Medulla oblongata (tissue), 1 donor: Measurements from ENCODE around the gene MAGI3.

Experiments used
- DNase-seq: peaks from one replicate; pipeline ENCODE4 v3.0.0-alpha.2; 2015; ENCODE audit errors: extremely low spot score

Gene MAGI3

DNA sequence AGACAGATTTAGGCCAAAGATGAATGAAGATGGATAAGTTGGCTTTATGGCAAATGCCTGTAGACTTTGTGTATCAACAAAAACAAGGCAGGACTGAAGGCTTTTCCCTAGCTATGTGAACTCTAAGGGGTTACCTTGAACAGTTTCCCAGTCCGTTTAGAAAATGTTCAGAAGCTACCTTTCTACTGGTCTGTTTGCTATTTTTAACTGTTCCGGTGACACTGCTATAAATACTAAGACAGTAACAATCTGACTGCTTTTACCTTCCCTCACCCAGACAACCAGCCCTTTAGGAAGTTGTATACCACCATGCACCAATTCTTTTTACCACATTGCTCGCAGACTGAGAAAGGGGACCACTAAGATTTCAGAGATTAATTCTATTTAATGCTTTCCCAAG, 266.8 kb downstream of the MAGI3 start:
- DNase-seq, result peak; percentile 17

DNA sequence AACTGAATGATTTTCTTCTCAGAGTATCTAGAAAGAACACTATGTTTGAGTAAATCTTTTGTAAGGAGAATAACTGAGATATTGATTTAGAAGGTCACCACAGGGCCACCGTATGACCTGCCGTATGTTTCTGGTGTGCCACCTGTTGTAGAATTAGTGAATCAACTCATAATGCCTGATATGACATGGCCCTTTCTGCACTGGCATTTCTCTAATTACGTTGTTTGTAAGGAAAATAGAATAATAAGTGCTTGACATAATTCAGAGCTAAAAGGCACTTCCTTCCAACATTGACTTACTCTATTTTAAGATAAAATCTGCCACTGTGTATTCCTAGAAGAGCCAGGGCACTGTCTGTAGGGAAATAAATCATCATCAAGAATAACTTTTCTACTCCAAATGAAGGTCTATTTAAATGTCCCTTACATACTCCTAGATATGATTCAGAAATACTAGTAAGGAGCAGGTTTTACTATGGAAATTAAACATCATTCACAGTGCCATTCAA, 267.3 kb downstream of the MAGI3 start:
- DNase-seq, result no peak

DNA sequence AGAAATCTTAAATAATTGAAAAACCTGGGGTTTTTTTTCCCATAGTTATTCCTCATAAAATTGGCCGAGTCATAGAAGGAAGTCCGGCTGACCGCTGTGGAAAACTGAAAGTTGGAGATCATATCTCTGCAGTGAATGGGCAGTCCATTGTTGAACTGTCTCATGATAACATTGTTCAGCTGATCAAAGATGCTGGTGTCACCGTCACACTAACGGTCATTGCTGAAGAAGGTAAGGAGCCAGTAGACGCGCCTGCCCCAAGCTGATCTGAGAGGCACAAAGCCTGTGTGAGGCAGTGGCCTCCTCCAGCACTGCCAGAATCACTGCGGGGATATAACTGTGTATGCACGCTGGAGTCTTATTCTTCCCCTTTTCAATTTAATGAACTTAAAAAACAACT, 268.7 kb downstream of the MAGI3 start:
- DNase-seq, result peak; percentile 25

DNA sequence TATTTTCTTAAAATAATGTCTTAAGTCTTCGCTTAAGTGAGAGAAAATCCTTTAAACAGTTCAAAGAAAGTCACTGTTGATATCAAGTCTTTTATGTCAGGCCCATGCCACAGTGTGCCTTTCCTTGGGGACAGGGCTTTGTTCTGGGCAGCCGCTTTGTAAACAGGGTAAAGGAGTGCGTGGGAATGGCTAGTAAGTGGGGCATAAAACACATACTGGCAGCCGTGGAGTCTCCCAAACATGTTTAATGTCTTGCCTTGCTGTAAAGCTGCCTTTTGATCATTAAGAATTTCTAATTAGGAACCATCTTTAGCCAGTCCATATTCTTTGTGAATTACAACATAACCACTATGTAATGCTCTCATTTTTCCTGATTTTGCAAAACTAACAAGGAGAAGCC, 269.2 kb downstream of the MAGI3 start:
- peak; percentile 20 for DNase-seq

DNA sequence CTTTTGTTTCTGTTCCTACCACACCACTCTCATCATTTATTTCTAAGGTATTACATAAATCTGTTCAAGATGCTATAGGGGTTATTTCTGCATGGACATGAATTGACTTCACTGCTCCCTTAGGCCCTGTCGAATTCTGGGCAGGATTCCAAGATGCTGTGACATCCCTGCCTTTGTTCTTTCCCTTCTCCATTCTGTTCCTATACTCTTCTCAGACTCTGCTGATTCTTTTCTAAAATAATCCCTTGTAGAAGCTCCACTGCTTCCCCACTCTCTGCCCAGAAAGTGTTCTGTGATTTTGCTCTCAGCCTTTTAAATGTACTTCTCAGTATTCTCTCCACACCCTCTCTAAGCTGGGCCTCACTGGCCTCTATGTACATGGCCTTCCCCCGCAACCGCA, 269.8 kb downstream of the MAGI3 start:
- DNase-seq, result peak; percentile 70

DNA sequence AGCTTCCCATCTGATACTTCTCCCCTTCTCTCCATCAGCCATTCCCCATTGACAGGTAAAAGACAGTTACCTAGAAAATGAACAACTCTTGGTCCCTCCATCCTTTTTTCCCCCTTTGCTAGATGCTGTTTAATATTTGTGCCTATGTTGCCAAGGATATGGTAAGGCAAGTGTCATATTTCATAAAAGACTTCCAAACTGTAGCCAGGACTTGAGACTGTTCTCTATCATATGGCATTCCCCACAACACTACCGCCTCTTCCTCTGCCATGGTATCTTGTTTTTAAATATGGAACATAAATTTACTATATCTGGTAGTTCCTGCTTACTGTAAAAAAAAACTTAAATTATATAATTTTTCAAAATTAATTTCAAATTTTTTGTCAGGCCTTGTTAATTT, 271.8 kb downstream of the MAGI3 start:
- no peak for DNase-seq

DNA sequence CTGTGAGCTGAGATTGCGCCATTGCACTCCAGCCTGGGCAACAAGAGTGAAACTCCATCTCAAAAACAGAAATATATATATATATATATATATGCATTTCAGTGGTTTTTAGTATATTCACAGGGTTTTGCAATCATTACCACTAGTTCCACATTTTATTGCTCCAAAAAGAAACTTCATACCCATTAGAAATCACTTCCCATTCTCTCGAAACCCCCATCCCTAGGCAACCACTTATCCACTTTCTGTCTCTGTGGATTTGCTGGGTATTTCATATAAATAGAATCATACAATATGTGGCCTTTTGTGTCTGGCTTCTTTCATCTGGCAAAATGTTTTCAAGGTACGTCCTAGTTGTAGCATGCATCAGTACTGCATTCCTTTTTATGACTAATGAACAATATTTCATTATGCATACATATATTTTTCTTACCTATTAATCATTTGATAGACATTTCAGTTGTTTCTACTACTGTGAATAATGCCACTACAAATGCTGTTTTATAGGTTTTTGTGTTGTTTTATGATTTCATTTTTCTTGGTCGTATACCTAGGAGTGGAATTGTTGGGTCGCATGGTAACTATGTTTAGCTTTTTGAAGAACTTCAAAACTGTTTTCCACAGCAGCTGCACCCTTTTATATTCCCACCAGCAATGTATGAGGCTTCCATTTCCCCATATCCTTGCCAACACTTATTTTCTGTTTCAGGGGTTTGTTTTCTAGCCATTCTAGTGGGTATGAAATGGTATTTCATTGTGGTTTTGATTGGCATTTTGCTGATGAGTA, 273.0 kb downstream of the MAGI3 start:
- DNase-seq, result no peak

DNA sequence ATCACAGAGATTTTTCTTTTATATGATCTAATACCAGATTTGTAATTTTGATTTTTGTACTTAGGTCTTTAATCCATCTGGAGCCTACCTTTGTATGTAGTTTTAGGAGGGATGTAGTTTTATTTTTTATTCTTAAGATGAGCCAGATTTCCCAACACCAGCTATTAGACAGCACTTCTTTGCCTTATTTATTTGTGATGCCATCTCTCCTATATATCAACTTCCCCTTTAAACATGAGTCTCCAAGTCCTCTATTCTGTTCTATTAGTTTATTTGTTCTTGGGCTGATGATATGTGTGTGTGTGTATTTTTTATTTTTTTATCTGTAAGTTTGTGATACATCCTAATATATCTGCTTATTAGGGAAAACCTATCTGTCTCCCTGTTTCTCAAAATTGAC, 274.8 kb downstream of the MAGI3 start:
- no peak for DNase-seq

DNA sequence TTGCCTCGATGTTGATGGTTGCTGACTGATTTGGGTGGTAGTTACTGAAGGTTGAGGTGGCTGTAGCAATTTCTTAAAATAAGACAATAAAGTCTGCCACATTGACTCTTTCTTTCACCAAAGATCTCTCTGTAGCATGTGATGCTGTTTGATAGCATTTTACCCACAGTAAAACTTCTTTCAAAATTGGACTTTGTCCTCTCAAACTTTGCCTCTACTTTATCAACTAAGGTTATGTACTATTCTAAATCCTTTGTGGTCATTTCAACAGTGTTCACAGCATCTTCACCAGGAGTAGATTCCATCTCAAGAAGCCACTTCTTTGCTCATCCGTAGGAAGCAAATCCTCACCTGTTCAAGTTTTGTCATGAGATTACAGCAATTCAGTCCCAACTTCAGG, 275.8 kb downstream of the MAGI3 start:
- no peak for DNase-seq

DNA sequence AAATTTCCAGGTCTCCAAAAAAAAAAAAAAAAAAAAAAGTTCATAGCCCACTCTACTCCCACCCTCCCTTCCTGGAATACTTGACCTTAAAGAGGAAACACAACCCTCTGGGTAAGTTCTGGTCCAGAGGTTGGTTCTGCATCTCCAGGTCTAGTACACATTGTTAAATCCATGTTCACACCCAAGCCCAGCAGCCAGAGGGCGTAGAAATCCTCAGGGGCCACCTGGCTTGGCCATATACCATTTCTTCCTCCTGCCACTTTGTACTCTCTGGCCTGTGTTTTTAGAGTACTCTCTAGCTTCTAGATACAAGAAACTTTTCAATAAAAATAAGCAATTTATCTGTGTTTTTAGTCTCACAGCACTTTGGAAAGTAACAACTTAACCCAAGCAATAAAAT, 279.7 kb downstream of the MAGI3 start:
- no peak for DNase-seq

DNA sequence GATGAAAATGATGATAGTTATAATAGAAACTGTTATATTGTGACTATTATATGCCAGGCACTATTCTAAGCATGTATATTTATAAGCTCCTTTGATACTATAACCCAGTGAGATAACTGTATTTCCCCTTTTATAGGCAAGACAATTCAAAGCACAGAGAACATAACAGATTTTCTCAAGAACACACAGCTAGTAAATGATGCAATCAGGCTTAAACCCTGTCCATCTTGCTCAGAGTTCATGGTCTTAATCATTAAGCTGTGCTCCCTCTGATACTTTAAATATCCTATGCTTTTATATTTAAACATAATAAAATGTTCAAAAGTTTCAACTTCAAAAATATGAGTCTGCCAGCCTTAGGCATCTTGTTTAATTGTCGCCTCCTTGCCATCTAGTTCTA, 280.3 kb downstream of the MAGI3 start:
- DNase-seq, result no peak

DNA sequence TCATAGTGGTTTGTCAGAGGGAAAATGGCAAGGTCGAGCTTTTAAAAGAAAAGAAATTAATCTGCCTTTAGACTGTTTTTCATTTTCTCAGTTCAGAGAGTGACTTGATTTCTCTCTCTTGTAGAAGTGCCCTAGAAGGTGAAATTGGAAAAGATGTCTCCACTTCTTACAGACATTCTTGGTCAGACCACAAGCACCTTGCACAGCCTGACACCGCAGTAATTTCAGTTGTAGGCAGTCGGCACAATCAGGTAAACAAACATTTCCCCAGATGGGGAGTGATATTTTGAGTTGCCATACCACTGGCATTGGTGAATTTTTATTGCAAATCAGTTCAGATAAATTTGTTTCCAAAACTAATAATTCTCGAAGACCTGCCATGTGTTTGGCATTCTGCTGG, 282.2 kb downstream of the MAGI3 start:
- no peak for DNase-seq

DNA sequence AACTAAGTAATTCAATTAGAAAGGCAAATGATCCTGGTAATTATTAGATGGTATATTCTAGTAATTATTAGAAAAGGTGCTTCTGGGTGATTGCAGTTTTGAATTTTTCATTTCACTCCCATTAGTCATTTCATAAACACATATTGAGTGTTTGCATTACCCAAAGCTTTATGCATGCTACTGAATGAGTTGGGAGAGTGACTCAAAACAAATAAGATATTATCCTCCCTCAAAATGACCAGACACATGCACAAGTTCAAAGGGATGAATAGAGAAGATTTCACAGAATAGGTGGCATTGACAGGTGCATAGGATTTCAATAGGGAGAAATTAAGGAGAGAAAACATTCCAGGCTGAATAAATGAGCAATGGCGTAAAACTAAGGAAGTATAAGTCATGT, 284.3 kb downstream of the MAGI3 start:
- DNase-seq, result no peak

DNA sequence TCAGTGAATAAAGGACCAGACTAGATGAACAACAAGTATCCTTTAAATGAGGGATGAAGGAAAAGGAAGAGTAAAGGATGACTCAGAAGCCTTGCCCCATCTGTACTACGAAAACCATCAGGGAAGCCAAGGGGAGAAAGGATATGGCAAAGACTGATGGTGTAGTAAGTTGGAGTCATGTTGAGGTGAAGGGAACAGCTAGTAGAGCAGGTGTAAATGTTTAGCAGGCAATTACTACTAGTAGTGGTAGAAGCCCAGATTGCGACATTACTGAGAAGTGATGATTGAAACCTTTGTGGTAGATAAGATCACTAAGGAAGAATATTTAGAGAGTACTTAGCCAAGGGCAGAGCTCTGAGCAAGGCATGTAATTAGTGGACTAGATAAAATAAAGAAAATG, 285.0 kb downstream of the MAGI3 start:
- no peak for DNase-seq

DNA sequence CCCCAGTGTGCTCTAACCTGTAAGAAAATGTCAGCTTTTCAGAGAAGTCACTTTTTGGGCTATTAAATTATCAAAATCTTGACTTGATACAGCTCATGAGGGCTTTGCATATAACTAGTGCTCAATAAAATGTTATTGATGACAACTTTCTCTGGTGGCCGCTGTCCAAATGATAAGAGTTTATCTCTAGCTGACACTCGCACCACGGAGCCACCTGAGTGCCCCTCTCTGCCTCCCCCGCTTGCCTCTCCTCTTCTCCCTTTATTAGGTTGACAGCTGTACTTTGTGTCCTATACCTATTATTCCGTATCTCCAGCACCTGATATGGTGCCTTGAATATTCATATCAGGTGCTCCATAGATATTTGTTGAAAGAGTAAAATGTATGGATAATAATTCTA, 286.2 kb downstream of the MAGI3 start:
- DNase-seq, result no peak

DNA sequence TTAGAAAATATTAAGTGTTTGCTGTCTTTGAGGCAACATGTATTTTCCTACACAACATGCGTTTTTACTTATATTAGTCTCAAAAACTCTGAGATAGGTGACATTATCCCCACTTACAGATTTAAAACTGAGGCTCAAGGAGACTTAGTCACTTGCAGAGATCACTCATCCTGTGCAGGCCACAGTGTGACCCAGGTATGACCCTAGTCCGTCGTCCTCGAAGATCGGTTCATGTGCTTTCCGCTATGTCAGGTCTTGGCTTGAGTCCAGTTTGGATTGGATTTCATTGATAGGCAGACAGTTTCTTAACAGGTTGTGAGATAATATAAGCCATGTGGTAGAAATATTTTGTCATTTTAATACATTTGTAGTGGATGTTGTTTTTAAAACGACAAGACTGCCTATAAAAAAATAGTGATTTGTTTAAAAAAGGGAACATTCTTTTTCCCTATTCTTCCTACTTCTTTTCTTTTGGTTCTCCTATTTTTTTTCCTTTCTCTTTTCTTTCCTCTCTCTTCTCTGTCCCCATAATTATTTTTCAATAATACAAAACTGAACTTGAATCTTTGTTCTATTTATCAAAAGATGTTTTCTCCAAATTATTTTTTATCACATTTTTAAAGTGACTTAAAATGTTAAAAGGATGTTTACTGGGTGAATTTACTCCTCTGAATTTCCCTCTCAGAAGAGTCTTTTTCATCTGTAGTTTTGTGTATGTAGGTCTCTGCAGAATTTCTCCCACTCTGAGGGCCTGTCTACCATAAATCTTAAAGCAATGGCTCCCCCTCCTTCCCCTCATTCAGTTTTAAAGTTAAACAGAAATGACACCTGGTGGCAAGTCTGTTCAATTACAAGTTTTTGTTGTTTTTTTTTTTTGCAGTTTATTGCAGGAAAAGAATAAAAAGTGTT, 287.2 kb downstream of the MAGI3 start:
- peak; percentile 51 for DNase-seq

DNA sequence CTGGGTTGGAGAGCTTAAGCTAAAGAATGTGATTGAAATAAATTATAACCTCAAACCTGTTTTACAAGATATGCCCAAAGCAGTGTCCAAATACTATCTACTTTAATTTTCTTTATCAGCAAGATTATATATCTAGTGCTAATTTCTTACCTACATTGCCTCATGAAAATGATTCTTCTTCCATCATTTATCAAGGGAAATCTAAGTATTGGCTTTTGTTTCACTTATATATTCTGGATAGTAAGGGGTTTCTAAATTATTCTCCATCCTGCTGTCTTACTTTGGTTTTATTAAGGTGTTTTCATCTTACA, 287.8 kb downstream of the MAGI3 start:
- no peak for DNase-seq

DNA sequence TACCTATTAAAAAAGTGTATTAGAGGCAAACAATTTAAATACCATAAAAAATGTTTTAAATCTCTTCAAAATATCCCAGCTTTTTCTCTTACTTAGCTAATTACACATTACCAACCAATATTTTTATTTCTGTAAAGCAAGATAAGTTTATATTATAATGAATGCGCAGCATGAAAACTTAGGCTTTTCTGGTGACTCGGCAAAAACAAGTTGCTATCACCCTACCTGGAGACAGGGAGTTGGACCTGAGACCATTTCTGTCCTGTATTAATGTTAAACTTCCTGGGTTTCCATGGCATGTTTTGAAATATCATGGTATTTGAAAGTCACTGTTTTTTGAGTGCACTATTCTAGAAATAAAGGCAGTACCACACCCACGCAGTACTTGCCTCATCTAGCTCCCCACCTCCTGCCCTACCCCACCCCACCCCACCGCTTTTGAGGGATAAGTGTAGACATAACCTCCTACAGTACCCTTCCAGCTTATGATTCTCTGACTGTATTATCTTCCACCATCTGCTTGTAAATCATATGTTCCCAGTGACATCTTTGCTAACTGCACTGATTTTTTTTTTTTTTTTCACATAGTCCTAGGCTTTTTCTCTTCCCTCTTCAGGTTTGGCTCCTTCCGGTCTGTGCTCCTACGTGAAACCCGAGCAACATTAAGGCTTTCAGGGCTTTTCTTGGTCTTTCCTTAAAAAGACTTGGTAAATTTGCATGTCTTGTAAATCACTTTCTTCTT, 291.5 kb downstream of the MAGI3 start:
- DNase-seq, result no peak

DNA sequence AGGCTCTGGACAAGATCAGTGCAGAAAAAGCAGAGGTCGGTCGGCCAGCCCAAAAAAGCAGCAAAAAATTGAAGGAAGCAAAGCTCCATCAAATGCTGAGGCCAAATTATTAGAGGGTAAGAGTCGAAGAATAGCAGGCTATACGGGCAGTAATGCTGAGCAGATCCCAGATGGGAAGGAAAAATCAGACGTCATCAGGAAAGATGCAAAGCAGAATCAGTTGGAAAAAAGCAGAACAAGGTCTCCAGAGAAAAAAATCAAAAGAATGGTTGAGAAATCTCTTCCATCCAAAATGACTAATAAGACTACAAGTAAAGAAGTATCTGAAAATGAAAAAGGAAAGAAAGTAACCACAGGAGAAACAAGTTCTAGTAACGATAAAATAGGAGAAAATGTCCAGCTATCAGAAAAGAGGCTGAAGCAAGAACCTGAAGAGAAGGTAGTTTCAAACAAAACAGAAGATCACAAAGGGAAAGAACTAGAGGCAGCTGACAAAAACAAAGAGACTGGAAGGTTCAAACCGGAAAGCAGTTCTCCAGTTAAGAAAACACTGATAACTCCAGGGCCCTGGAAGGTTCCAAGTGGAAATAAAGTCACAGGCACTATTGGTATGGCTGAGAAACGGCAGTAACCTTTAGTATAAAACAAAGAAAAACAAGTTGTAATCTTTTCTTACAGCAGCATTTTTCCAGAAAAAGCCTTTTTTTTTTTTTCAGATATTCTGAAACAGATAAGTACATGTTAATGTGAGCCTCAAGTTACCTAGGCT, 293.3 kb downstream of the MAGI3 start:
- DNase-seq, result no peak

DNA sequence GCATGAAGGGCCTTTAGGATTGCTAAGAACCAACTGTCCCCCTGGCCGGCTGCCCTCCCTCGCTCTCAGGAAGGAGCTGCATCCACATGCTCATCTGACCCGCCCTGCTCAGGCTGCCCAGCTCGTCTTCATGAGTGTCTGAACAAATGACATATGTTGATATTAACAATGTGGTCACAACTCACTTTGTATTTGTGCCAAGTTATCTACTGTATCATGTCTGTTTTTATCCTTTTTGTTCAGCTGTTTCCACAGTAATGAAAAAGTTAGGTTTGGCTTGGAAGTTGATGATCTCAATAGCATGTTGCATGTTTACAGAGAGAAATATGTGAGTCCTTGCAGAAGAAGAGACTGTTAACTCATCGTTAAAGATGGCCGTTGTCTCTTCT, 293.8 kb downstream of the MAGI3 start:
- DNase-seq, result no peak

DNA sequence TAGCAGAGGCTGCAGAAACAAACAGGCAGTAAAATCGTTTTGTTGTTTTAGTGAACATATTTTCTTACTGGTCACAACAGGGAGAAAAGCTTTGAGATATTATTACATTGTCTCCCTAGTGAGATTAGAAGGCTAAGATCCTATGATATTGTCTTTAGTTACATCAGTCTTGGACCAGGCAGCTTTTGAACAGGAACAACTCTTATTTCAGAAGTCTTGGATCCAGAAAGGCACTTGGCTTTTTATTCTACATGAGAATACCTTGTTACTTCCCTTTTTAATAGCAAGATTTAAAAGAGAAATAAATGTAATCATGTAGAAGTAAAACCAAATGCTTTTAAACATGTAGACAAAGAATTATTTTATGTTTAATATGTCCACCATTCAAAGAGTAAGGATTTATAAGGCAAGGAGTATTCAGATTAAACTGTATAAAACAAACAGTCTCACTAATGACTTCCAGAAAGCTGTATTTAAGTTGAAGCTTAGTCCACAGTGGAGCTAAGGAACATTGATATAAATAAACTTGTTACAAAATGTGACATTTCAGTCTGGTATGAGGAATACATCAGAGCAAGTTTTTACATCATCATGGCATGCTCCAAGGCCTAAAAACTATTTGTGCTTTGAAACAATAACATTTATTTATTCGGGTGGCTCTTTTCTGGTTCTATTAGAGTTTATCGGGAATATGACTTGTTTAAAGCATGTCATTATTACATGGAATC, 296.7 kb downstream of the MAGI3 start:
- DNase-seq, result no peak
